ENCODE results near the gene ANKHD1. TPM values are rescaled to one million over a fixed set of nuclear protein-coding genes. Genes with fewer than 3 reads are reported as not detected.

ANKHD1 gene
- total and polyA plus RNA-seq, 9 of the 15 experiments (the other 6 are each of a cell fraction or from before 2014, with no cell fraction given) = 38.9 to 138 (median 78.7) TPM

- TF ChIP-seq THAP12 (CRISPR knock-in tag; IDR thresholded peaks at IDR 0.05) = peak; percentile 34
- TF ChIP-seq MYBL2 (IDR thresholded peaks at IDR 0.05; ENCODE audit: low read depth) = no peak
- no peak for TF ChIP-seq MYBL2 (CRISPR knock-in tag; IDR thresholded peaks at IDR 0.05; ENCODE audit: borderline replicate concordance)
- peak in 1 of 2 experiments; percentile 90; a peak in 2 of 4 replicates for TF ChIP-seq SRF (CRISPR knock-in tag; IDR thresholded peaks at IDR 0.05)
- TF ChIP-seq HDAC8 (tag; IDR thresholded peaks at IDR 0.05) = no peak
- peak; percentile 93 for TF ChIP-seq RAD51 (IDR thresholded peaks at IDR 0.05; ENCODE audit: borderline replicate concordance, low read depth)
- no peak for TF ChIP-seq ZNF174 (CRISPR knock-in tag; IDR thresholded peaks at IDR 0.05)
- no peak for TF ChIP-seq SRSF1 (IDR thresholded peaks at IDR 0.05; ENCODE audit: low read depth, low read length)
- peak; percentile 75 for TF ChIP-seq LEF1 (IDR thresholded peaks at IDR 0.05)
- TF ChIP-seq ZBTB7A (IDR thresholded peaks at IDR 0.05; ENCODE audit: borderline replicate concordance, control insufficient read depth, low read depth, low read length) = no peak; the same call in 1 of the 2 replicates
- TF ChIP-seq SPI1 (IDR thresholded peaks at IDR 0.05; ENCODE audit: borderline replicate concordance, low read depth, low read length) = no peak
- TF ChIP-seq STAG1 (CRISPR knock-in tag; IDR thresholded peaks at IDR 0.05; ENCODE audit: borderline replicate concordance) = no peak
- TF ChIP-seq FOXP1 (CRISPR knock-in tag; IDR thresholded peaks at IDR 0.05) = no peak
- TF ChIP-seq THRA (IDR thresholded peaks at IDR 0.05) = no peak
- no peak for TF ChIP-seq RFX7 (CRISPR knock-in tag; IDR thresholded peaks at IDR 0.05)
- TF ChIP-seq KAT8 (IDR thresholded peaks at IDR 0.05; ENCODE audit: low read depth) = no peak
- TF ChIP-seq PTTG1 (tag; IDR thresholded peaks at IDR 0.05; ENCODE audit: low read depth) = no peak
- TF ChIP-seq FOXK2 (conservative IDR thresholded peaks at IDR 0.05 in 1 of 2, IDR thresholded peaks at IDR 0.05 in 1 of 2; ENCODE audit: low read depth in 2 of 2) = peak; percentile 71 to 83; a peak in 3 of 4 replicates
- TF ChIP-seq GABPA (tag; conservative IDR thresholded peaks at IDR 0.05; ENCODE audit: low read depth) = peak; percentile 93
- TF ChIP-seq RNF2 (IDR thresholded peaks at IDR 0.05) = peak; percentile 88
- no peak for TF ChIP-seq ZNF57 (CRISPR knock-in tag; IDR thresholded peaks at IDR 0.05)
- TF ChIP-seq ZNF175 (CRISPR knock-in tag; IDR thresholded peaks at IDR 0.05; ENCODE audit: low read depth) = 0 out of 2 replicates have a peak, but pooled peaks have one; percentile 46
- TF ChIP-seq HSF4 (CRISPR knock-in tag; IDR thresholded peaks at IDR 0.05; ENCODE audit: borderline replicate concordance) = no peak
- peak; percentile 83 for TF ChIP-seq ATF2 (CRISPR knock-in tag; IDR thresholded peaks at IDR 0.05)
- no peak for TF ChIP-seq HDGF (IDR thresholded peaks at IDR 0.05)
These were observed 162.8 kb downstream of the ANKHD1 start, which contains the start of the genes APBB3 and SLC35A4 (continued) for GRCh38 chr5:140564196-140565023.
